PC-3 (cell line): Measurements from ENCODE around the gene MIPEP. TPM values are rescaled to one million over a fixed set of nuclear protein-coding genes. Genes with fewer than 3 reads are reported as not detected.

ENCODE experiments used
- ATAC-seq: fragments of 200-7000 bp; cut with Tn5 transposase; 2 replicates; pipeline ENCODE4 v1.9.1; 2020; ENCODE audit warnings: mild to moderate bottlenecking, moderate library complexity
- BruUV-seq: library from RNA; stranded (reverse); fragments of 400-500 nt; replicated peaks from 2 replicates; lab custom pipeline; 2021; lab: Mats Ljungman, UMichigan
- CTCF ChIA-PET: fragments of 300-600 bp; sonication (Branson Sonifier 250); formaldehyde crosslinking; loops from one replicate; lab custom pipeline; 2022; ENCODE audit warnings: antibody characterized with exemption; lab: Charles Lee
- POLR2A ChIA-PET: fragments of 300-600 bp; sonication (Branson Sonifier 250); formaldehyde crosslinking; loops from one replicate; lab custom pipeline; 2022; ENCODE audit warnings: antibody characterized with exemption; ENCODE audit not compliant: unreplicated experiment; lab: Charles Lee
- DNase-seq: peaks from one replicate; pipeline ENCODE4 v3.0.0-alpha.2; 2015
- H2AFZ ChIP-seq: fragments of 300-600 bp; sonication (generic); 2 replicates; pipeline ENCODE4 v1.6.0; 2016; ENCODE audit warnings: antibody characterized with exemption, low read length
- H3F3A ChIP-seq: fragments of 300-600 bp; sonication (generic); one replicate; pipeline ENCODE4 v1.6.0; 2017; ENCODE audit warnings: antibody characterized with exemption, low read length, control low read depth, mild to moderate bottlenecking; ENCODE audit not compliant: unreplicated experiment
- H3K27ac ChIP-seq: fragments of 300-600 bp; sonication (generic); 2 replicates; pipeline ENCODE4 v1.5.1; 2016; ENCODE audit warnings: mild to moderate bottlenecking, low read length
- H3K27me3 ChIP-seq: fragments of 300-600 bp; sonication (generic); 2 replicates; pipeline ENCODE4 v1.6.1; 2016; ENCODE audit warnings: low read length, mixed read lengths
- H3K36me3 ChIP-seq: fragments of 300-600 bp; sonication (generic); 2 replicates; pipeline ENCODE4 v1.6.1; 2016; ENCODE audit warnings: low read depth, mixed run types, low read length, mixed read lengths
- H3K4me1 ChIP-seq: fragments of 300-600 bp; sonication (generic); 2 replicates; pipeline ENCODE4 v1.5.1; 2016; ENCODE audit warnings: low read length; ENCODE audit not compliant: insufficient read depth
- H3K4me2 ChIP-seq: fragments of 300-600 bp; sonication (generic); 2 replicates; pipeline ENCODE4 v1.6.0; 2016; ENCODE audit warnings: low read length
- H3K4me3 ChIP-seq: fragments of 300-600 bp; sonication (generic); 2 replicates; pipeline ENCODE4 v1.5.1; 2016; ENCODE audit warnings: mild to moderate bottlenecking, low read length, mixed read lengths
- H3K79me2 ChIP-seq: fragments of 300-600 bp; sonication (generic); 2 replicates; pipeline ENCODE4 v1.6.1; 2017; ENCODE audit warnings: low read length, mixed read lengths
- H3K9ac ChIP-seq: fragments of 300-600 bp; sonication (generic); 2 replicates; pipeline ENCODE4 v1.6.0; 2016; ENCODE audit warnings: mild to moderate bottlenecking, low read length
- H3K9me2 ChIP-seq: fragments of 300-600 bp; sonication (generic); replicated peaks from 2 replicates; pipeline ENCODE4 v1.6.1; 2016; ENCODE audit warnings: mixed run types, low read length, mixed read lengths
- H3K9me3 ChIP-seq: fragments of 300-600 bp; sonication (generic); 2 replicates; pipeline ENCODE4 v1.6.1; 2016; ENCODE audit warnings: low read length, mixed read lengths
- H4K20me1 ChIP-seq: fragments of 300-600 bp; sonication (generic); 2 replicates; pipeline ENCODE4 v1.6.1; 2016; ENCODE audit warnings: low read length, mixed read lengths
- EZH2 ChIP-seq: fragments of 300-600 bp; sonication (generic); IDR thresholded peaks from one replicate; pipeline ENCODE4 v1.6.1; 2017; ENCODE audit warnings: antibody characterized with exemption, mild to moderate bottlenecking, low read length; ENCODE audit not compliant: unreplicated experiment
- EZH2phosphoT487 ChIP-seq: fragments of 300-600 bp; sonication (generic); IDR thresholded peaks from 2 replicates; pipeline ENCODE4 v1.6.1; 2018; ENCODE audit warnings: mild to moderate bottlenecking, antibody characterized with exemption, low read length, borderline replicate concordance
- intact Hi-C: fragments of 100-400 bp; cut with micrococcal nuclease; formaldehyde crosslinking; loops from 2 replicates; pipeline ENCODE4 v1.9.0; 2023
- total RNA-seq: library from RNA; depleted of rRNA; stranded (reverse); fragments of >200 nt; gene quantifications from 2 replicates; pipeline ENCODE4 v1.2.3, GENCODE V29; 2014
- TF ChIP-seq, protein P1 (sequence below): fragments of 300-600 bp; sonication (generic); conservative IDR thresholded peaks from 2 replicates; pipeline ENCODE4 v1.5.1; 2017; ENCODE audit warnings: antibody characterized with exemption, low read depth, mild to moderate bottlenecking, low read length

Gene MIPEP
- total RNA-seq, 1 experiment from 2014 or later = 30.5 TPM

DNA sequence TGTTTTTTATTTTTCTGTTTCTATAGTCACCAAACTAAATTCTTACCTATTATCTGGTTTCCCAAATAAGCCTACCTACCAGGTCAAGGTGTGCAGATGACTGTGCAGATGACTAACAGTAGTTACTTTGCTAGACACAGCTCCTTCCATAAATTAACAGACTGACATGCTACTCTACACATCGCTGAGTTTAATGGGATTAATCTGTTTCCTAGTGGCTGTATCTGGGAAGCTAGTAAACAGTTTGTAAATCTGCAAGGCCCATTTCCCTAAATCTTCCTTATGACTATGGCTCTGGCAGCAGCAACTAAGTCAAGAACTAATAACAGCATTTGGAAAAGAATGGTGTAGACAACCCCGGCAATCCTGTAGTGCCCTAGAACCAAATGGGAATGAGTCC, 27.9 kb downstream of the MIPEP start:
- Histone ChIP-seq H3K9ac (no peak overlapping the region), H3K4me1 (peaks cover 41% of the 10 kb centered on the region), H2AFZ (no peak overlapping the region), H3K4me2 (no peak overlapping the region), H4K20me1 (no peaks in the 10 kb centered on the region), H3K9me3 (no peaks in the 10 kb centered on the region), H3K36me3 (peaks cover 29% of the 10 kb centered on the region), H3K9me2 (no peaks in the 10 kb centered on the region), H3K79me2 (no peaks in the 10 kb centered on the region), H3F3A (peaks cover 9% of the 10 kb centered on the region), H3K27ac (peak overlapping the region; percentile 21), H3K4me3 (no peak overlapping the region), H3K27me3 (no peaks in the 10 kb centered on the region)
- BruUV-seq = no TSS peak
- ChIA-PET POLR2A (no interaction called here), CTCF (no interaction called here)
- ATAC-seq (no peak), DNase-seq (peak; percentile 22)
- intact Hi-C loops = no loop called here
- TF ChIP-seq EZH2phosphoT487 (no peak), EZH2 (no peak)
- TF ChIP-seq, protein P1, sequence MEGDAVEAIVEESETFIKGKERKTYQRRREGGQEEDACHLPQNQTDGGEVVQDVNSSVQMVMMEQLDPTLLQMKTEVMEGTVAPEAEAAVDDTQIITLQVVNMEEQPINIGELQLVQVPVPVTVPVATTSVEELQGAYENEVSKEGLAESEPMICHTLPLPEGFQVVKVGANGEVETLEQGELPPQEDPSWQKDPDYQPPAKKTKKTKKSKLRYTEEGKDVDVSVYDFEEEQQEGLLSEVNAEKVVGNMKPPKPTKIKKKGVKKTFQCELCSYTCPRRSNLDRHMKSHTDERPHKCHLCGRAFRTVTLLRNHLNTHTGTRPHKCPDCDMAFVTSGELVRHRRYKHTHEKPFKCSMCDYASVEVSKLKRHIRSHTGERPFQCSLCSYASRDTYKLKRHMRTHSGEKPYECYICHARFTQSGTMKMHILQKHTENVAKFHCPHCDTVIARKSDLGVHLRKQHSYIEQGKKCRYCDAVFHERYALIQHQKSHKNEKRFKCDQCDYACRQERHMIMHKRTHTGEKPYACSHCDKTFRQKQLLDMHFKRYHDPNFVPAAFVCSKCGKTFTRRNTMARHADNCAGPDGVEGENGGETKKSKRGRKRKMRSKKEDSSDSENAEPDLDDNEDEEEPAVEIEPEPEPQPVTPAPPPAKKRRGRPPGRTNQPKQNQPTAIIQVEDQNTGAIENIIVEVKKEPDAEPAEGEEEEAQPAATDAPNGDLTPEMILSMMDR = no peak

DNA sequence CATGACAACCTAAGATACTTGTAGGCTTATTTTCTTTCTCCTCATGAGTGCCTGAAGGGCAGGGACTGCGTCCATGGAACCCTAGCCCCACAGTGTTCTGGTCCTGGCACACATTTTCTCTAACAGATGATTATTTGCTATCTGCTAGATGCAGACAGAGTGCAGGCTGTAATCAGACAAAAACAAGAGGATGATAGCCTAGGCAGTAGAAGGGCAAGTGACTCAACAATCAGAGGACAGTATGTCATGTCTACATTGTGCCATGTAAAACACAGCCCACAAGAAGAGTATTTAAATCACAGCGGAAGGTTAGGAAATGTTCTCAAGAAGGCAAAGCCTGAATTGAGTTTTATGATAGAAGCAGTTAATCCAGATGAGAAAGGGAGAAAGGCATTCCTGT, 29.3 kb downstream of the MIPEP start:
- no peaks in the 10 kb centered on the region for H3K9me3 ChIP-seq
- no peaks in the 10 kb centered on the region for H3K9me2 ChIP-seq
- no peak overlapping the region for H2AFZ ChIP-seq
- POLR2A ChIA-PET = no interaction called here
- peaks cover 29% of the 10 kb centered on the region for H3K36me3 ChIP-seq
- H3K4me3 ChIP-seq = no peak overlapping the region
- peak; percentile 4; the same call in 1 of the 2 replicates for ATAC-seq
- intact Hi-C loops = loop anchor here (1.0 to 2.0 kb wide), 2 partner anchors 23 to 66 kb away; no protein-coding TSS in a partner anchor
- no peaks in the 10 kb centered on the region for H4K20me1 ChIP-seq
- H3K27me3 ChIP-seq = no peaks in the 10 kb centered on the region
- H3K79me2 ChIP-seq = no peaks in the 10 kb centered on the region
- H3K9ac ChIP-seq = peak overlapping the region; percentile 58
- H3K4me1 ChIP-seq = peaks cover 33% of the 10 kb centered on the region
- CTCF ChIA-PET = no interaction called here
- no peak for DNase-seq
- H3K4me2 ChIP-seq = peak overlapping the region; percentile 51
- peaks cover 9% of the 10 kb centered on the region for H3F3A ChIP-seq
- BruUV-seq = TSS peak; percentile 78
- peak overlapping the region; percentile 93 for H3K27ac ChIP-seq
- no peak for TF ChIP-seq EZH2
- TF ChIP-seq, protein P1 = no peak
- no peak for TF ChIP-seq EZH2phosphoT487

DNA sequence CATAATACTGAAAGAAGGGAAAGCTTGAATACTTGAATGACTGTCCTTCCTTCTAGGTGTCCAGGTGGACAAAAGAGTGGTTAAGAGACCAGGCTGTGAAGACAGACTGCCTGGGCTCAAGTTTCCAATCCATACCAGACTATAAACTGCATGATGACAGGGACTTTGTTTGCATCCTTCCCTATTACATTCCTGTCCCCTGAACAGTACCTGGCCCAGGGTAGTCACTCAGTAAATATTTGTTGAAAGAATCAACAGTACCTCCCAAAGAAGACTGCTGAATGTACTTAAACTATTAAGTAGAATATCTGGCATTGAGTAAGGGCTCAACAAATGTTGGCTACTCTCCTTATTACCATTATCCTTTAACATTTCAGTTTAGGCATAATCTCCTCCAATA, 29.7 kb downstream of the MIPEP start:
- peaks cover 9% of the 10 kb centered on the region for H3F3A ChIP-seq
- peak overlapping the region; percentile 51 for H3K4me2 ChIP-seq
- no TSS peak for BruUV-seq

More for the DNA sequence above, 29.7 kb downstream of the MIPEP start:
- H3K36me3 ChIP-seq = peaks cover 29% of the 10 kb centered on the region
- H3K4me1 ChIP-seq = peaks cover 33% of the 10 kb centered on the region
- H3K4me3 ChIP-seq = no peak overlapping the region
- no peaks in the 10 kb centered on the region for H3K9me3 ChIP-seq
- ATAC-seq (peak; percentile 95), DNase-seq (peak; percentile 91)
- H3K79me2 ChIP-seq = no peaks in the 10 kb centered on the region
- peak overlapping the region; percentile 58 for H3K9ac ChIP-seq
- no peaks in the 10 kb centered on the region for H3K9me2 ChIP-seq
- no peaks in the 10 kb centered on the region for H3K27me3 ChIP-seq
- intact Hi-C loops = loop anchor here (1.0 to 2.0 kb wide), 2 partner anchors 23 to 65 kb away; no protein-coding TSS in a partner anchor
- H3K27ac ChIP-seq = peak overlapping the region; percentile 93
- H4K20me1 ChIP-seq = no peaks in the 10 kb centered on the region
- CTCF ChIA-PET = no interaction called here
- TF ChIP-seq EZH2phosphoT487 (no peak), EZH2 (no peak)
- TF ChIP-seq, protein P1 = no peak
- H2AFZ ChIP-seq = no peak overlapping the region
- POLR2A ChIA-PET = no interaction called here
